Spleen (tissue), 11 donors: ENCODE measurements around the gene TRAPPC14. TPM values are rescaled to one million over a fixed set of nuclear protein-coding genes. Genes with fewer than 3 reads are reported as not detected.
"Not testable (repeated sequence)": the region's sequence is repeated elsewhere in the genome, so short reads cannot be mapped to it uniquely, and the experiment has no call there.

Source experiments
- DNase-seq: peaks from one replicate; pipeline ENCODE4 v3.0.0-alpha.2; 2020
- H3K27ac ChIP-seq, 8 donors: fragments of 200-600 bp; sonication (generic) in 7 of 8; 1 replicate in 4 of 8; 2 replicates in 4 of 8; pipeline versions ENCODE4 v1.5.0 to v1.8.0; 2016 to 2021; ENCODE audit warnings: inconsistent platforms in 4 of 8, mild to moderate bottlenecking in 4 of 8, moderate library complexity in 1 of 8
- H3K27me3 ChIP-seq, 7 donors: fragments of 200-600 bp; sonication (generic) in 6 of 7; replicated peaks in 1 of 7; 1 replicate in 4 of 7; 2 replicates in 3 of 7; pipeline versions ENCODE4 v1.5.0 to v1.8.0; 2016 to 2021; ENCODE audit warnings: inconsistent platforms in 3 of 7, mild to moderate bottlenecking in 1 of 7
- H3K36me3 ChIP-seq, 6 donors: fragments of 200-600 bp; sonication (generic) in 5 of 6; 1 replicate in 4 of 6; 2 replicates in 2 of 6; pipeline versions ENCODE4 v1.5.0 to v1.8.0; 2016 to 2021; ENCODE audit warnings: inconsistent platforms in 2 of 6
- H3K4me1 ChIP-seq, 6 donors: fragments of 200-600 bp; sonication (generic) in 5 of 6; 1 replicate in 3 of 6; 2 replicates in 3 of 6; pipeline versions ENCODE4 v1.5.0 to v1.8.0; 2016 to 2021; ENCODE audit warnings: inconsistent platforms in 3 of 6
- H3K4me3 ChIP-seq, 8 donors: fragments of 200-600 bp; sonication (generic) in 7 of 8; 1 replicate in 4 of 8; 2 replicates in 4 of 8; pipeline versions ENCODE4 v1.5.0 to v1.8.0; 2016 to 2021; ENCODE audit warnings: inconsistent platforms in 4 of 8, mild to moderate bottlenecking in 4 of 8, moderate library complexity in 2 of 8
- H3K9me3 ChIP-seq, 8 donors: fragments of 200-600 bp; sonication (generic) in 7 of 8; 1 replicate in 4 of 8; 2 replicates in 4 of 8; pipeline versions ENCODE4 v1.5.0 to v1.8.0; 2016 to 2021; ENCODE audit warnings: inconsistent platforms in 4 of 8
- POLR2A ChIP-seq, 3 donors: fragments of 450-650 bp; IDR thresholded peaks; one replicate each; pipeline ENCODE4 v1.5.1; 2017; ENCODE audit warnings: antibody characterized with exemption in 3 of 3, mild to moderate bottlenecking in 1 of 3
- POLR2AphosphoS5 ChIP-seq, 3 donors: sonication (generic); formaldehyde crosslinking; IDR thresholded peaks; one replicate each; pipeline ENCODE4 v1.5.1; 2017; ENCODE audit warnings: antibody characterized with exemption in 3 of 3
- WGBS, 5 donors: extraction: QIAGEN DNeasy Blood & Tissue Kit in 3 of 5; methylation state at CpG; one replicate each; pipeline versions ENCODE4 v1.1.5 to v1.1.7; 2013 to 2018; 5-methylcytosine and 5-hydroxymethylcytosine counted together
- intact Hi-C: fragments of 100-400 bp; cut with DNase I; formaldehyde crosslinking; loops from one replicate; pipeline ENCODE4 v1.15.0; 2023; ENCODE audit warnings: low total_unique reads
- polyA plus RNA-seq, 3 donors: library from polyadenylated mRNA; stranded (reverse); fragments of 200-250 nt; gene quantifications; one replicate each; pipeline ENCODE4 v1.2.1, GENCODE V29; 2013
- total RNA-seq, 7 donors: library from RNA; depleted of rRNA in 3 of 7; stranded (reverse); fragments of >200 nt in 3 of 7; fragmentation: NEBNext Ultra II Directional in 4 of 7; extraction: Animal tissue kit (Norgen Biotek cat#: 25700) in 4 of 7; gene quantifications; one replicate each; pipeline versions ENCODE4 v1.1.0 to v1.2.1, GENCODE V29; 2016 to 2021
- TF ChIP-seq, protein P1 (sequence below), 11 experiments: fragments of 200-600 bp in 7 of 11; fragments of 450-650 bp in 4 of 11; sonication (generic) in 4 of 11; IDR thresholded peaks in 8 of 11; conservative IDR thresholded peaks in 3 of 11; 1 replicate in 7 of 11; 2 replicates in 4 of 11; pipeline versions ENCODE4 v1.4.0 to v1.8.0; 2016 to 2021; ENCODE audit warnings: antibody characterized with exemption in 11 of 11, inconsistent platforms in 4 of 11, mild to moderate bottlenecking in 1 of 11
- donor health status: healthy with polysubstance abuse.
- donor health status: DM: no; HTN: no; CAD: no; lungs with moderate emphysema.
- donor health status: DM: no; HTN: no; CAD: no.
- donor health status: Bipolar disorder and iron deficiency.
- donor health status: healthy.
- donor health status: DM: no; HTN: no; CAD: no.
- donor health status: DM: yes; HTN: yes; CAD: no.

Gene TRAPPC14
- total and polyA plus RNA-seq, 10 donors: 33.0 to 68.7 (median 49.8) TPM

DNA sequence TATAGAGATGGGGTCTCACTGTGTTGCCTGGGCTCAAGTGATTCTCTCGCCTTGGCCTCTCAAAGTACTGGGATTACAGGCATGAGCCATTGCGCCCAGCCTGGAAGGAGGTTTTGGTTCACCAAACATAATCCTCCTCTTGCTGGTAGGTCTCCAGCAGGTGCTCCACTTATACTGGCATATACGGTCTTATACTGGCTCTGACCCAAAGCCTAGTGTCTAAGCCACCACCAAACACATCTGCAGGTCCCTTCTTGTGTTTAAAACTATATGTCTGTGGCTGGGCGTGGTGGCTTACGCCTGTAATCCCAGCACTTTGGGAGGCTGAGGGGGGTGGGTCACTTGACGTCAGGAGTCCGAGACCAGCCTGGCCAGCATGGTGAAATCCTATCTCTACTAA lies 26.4 kb downstream of the TRAPPC14 start:
- Histone ChIP-seq H3K27ac (no peak overlapping the region), H3K4me3 (no peak overlapping the region), H3K4me1 (peaks cover 13 to 39% (median 23%) of the 10 kb centered on the region in 6 donors), H3K9me3 (no peaks in the 10 kb centered on the region), H3K36me3 (no peaks in the 10 kb centered on the region), H3K27me3 (no peaks in the 10 kb centered on the region)
- WGBS, 5 donors: 60 to 74% (median 69%) methylated on average over 7 of the region's 7 CpGs
- TF ChIP-seq POLR2AphosphoS5 (IDR thresholded peaks at IDR 0.05) (no peak), POLR2A (IDR thresholded peaks at IDR 0.05) (no peak)
- TF ChIP-seq, protein P1, sequence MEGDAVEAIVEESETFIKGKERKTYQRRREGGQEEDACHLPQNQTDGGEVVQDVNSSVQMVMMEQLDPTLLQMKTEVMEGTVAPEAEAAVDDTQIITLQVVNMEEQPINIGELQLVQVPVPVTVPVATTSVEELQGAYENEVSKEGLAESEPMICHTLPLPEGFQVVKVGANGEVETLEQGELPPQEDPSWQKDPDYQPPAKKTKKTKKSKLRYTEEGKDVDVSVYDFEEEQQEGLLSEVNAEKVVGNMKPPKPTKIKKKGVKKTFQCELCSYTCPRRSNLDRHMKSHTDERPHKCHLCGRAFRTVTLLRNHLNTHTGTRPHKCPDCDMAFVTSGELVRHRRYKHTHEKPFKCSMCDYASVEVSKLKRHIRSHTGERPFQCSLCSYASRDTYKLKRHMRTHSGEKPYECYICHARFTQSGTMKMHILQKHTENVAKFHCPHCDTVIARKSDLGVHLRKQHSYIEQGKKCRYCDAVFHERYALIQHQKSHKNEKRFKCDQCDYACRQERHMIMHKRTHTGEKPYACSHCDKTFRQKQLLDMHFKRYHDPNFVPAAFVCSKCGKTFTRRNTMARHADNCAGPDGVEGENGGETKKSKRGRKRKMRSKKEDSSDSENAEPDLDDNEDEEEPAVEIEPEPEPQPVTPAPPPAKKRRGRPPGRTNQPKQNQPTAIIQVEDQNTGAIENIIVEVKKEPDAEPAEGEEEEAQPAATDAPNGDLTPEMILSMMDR (IDR thresholded peaks at IDR 0.05 in 8 of 11, conservative IDR thresholded peaks at IDR 0.05 in 3 of 11): no peak
- intact Hi-C loops: loop anchor here (10.0 kb wide), 2 partner anchors 93 to 213 kb away; no protein-coding TSS in a partner anchor
- peak; percentile 69 for DNase-seq

DNA sequence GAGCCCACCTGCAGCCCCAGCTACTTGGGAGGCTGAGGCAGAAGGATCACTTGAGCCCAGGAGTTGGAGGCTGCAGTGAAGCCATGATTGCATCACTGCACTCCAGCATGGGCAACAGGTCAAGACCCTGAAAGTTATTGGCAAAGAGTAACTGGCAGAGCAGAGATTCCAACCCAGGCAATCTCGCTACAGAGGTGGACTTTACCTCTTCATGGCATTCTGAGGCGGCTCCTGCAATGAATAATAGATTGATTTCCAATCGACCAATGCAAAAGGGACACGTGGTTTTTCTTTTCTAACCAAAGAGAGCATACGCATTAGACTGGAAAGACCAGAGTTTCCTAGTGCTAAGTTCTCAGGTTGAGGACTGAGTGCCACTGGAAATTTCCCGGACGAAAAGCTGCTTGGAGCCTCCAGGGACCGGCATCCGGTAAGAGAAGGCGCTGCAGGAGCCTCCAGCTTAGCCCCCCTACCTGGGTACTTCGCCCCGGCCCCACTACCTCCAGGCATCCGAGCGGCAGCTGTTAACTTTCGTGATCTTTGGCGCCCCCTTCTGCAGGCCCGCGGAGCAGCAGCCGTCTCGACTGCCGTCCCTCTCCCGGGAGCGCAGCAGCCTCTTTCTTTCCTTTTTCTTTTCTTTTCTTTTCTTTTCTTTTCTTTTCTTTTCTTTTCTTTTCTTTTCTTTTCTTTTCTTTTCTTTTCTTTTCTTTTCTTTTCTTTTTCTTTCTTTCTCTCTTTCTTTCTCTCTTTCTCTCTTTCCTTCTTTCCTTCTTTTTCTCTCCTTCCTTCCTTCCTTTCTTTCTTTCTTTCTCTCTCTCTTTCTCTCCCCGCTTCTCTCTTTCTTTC lies 27.7 kb downstream of the TRAPPC14 start:
- Histone ChIP-seq H3K36me3 (no peaks in the 10 kb centered on the region), H3K4me1 (peaks cover 17 to 47% (median 30%) of the 10 kb centered on the region in 6 donors), H3K27me3 (no peaks in the 10 kb centered on the region), H3K27ac (no peak overlapping the region), H3K4me3 (peak overlapping the region in 1 of 8 donors; percentile 31), H3K9me3 (no peaks in the 10 kb centered on the region)
- WGBS, 5 donors: 12 to 16% (median 14%) methylated on average over 24 of the region's 24 CpGs
- TF ChIP-seq POLR2A (IDR thresholded peaks at IDR 0.05) (no peak), POLR2AphosphoS5 (IDR thresholded peaks at IDR 0.05) (peak; percentile 34 to 69 (median 56))
- TF ChIP-seq, protein P1 (IDR thresholded peaks at IDR 0.05 in 8 of 11, conservative IDR thresholded peaks at IDR 0.05 in 3 of 11): peak; percentile 75 to 97 (median 90)
- intact Hi-C loops: loop anchor here (10.0 kb wide), 2 partner anchors 94 to 214 kb away; no protein-coding TSS in a partner anchor
- peak; percentile 94 for DNase-seq

DNA sequence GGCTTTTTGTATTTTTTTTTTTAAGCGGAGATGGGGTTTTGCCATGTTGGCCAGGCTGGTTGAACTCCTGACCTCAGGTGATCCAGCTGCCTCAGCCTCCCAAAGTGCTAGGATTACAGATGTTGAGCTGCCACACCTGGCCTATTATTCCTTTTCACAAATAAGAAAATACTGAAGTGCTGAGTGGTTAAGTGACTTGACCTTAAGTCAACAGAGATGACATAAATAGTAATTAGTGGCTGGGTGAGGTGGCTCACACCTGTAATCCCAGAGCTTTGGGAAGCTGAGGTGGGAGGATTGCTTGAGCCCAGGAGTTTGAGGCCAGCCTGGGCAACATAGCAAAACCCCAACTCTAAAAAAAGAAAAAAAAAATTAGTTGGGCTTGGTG lies 28.3 kb downstream of the TRAPPC14 start:
- H3K4me1 ChIP-seq: peaks cover 22 to 54% (median 36%) of the 10 kb centered on the region in 6 donors
- not testable (repeated sequence) for H3K36me3 ChIP-seq, DNase-seq, H3K9me3 ChIP-seq, H3K27me3 ChIP-seq, H3K27ac ChIP-seq, H3K4me3 ChIP-seq
- 88 to 100% (median 97%) methylated on average over 1 of the region's 1 CpG for WGBS, 5 donors
- intact Hi-C loops: loop anchor here (10.0 kb wide), 2 partner anchors 95 to 215 kb away; no protein-coding TSS in a partner anchor

DNA sequence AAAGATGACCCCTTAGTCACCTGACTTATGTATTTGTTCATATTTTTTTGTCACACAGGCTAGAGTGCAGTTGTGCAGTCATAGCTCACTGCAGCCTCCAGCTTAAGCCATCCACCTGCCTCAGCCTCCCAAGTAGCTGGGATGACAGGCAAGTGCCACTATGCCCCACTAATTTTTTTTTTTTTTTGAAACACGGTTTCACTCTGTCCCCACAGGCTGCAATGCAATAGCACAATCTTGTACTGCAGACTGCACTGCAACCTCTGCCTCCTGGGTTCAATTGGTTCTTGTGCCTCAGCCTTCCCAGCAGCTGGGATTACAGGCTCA lies 29.9 kb downstream of the TRAPPC14 start:
- Histone ChIP-seq H3K27me3 (no peaks in the 10 kb centered on the region), H3K27ac (peak overlapping the region in 2 of 8 donors; percentile 91 to 99), H3K4me3 (peak overlapping the region in 1 of 8 donors; percentile 88), H3K36me3 (peaks cover 0 to 14% (median 0%) of the 10 kb centered on the region in 6 donors), H3K4me1 (peaks cover 25 to 70% (median 47%) of the 10 kb centered on the region in 6 donors), H3K9me3 (no peaks in the 10 kb centered on the region)
- DNase-seq: no peak
- intact Hi-C loops: loop anchor here (5.0 kb wide), 1 partner anchor 46 kb away; the partner anchor contains the start of gene ZNF3
- WGBS, 5 donors: 46 to 70% (median 67%) methylated on average over 1 of the region's 1 CpG
- TF ChIP-seq POLR2A (IDR thresholded peaks at IDR 0.05) (no peak), POLR2AphosphoS5 (IDR thresholded peaks at IDR 0.05) (no peak)
